Measurements from ENCODE around the gene LCAT.
"Not testable (repeated sequence)": the region's sequence is repeated elsewhere in the genome, so short reads cannot be mapped to it uniquely, and the experiment has no call there.

The LCAT gene

DNA sequence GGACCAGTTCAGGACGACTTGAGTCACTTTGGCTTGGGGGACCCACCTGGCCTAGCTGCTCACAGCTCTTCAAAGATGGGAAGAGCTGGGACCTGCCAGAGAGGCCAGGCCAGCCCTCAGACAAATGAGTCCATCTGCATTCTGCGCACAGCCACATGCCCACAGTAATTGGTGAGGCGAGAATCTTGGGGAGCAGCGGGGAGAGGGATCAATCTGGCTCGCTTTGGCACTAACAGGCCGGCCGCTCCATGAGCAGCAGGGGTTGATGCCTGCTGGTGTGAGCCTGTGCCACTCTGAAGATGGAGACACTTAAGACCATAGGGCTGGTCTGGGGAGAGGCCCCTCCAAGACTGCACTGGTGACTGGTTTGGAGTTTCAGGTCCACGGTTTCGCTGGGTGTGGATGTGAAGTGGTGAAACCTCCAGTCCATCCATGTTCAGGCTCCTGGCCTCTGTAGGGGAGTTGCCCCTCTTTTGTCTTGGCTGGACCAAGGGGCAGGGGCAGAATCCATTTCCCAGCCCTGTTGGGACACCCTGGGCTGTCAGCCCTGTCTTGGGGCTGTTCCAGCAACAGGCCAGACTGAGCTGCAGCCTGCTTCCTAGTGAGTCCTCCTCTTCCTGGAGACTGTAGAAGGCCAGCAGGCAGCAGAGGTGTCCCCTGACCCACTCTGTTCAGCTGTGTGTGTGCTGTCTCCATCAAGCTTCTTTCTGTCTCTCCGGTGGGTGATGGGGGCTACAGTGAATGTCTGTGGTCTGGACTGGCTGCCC, 19.6 kb downstream of the LCAT start:
- no peak overlapping the region for H3K27ac ChIP-seq (ENCODE audit: insufficient read depth, low read length, poor library complexity, severe bottlenecking)
- no peaks in the 10 kb centered on the region for H3K27me3 ChIP-seq (replicated peaks; ENCODE audit: control insufficient read depth, insufficient read depth, low read length, poor library complexity, severe bottlenecking)
- peaks cover 3% of the 10 kb centered on the region for H3K4me1 ChIP-seq (ENCODE audit: control insufficient read depth, insufficient read depth, low read length, poor library complexity, severe bottlenecking)
- no peak for DNase-seq
- H3K4me3 ChIP-seq (ENCODE audit: insufficient read depth, low read depth, low read length, poor library complexity, severe bottlenecking) = no peak overlapping the region
- peaks cover 13% of the 10 kb centered on the region for H3K36me3 ChIP-seq (ENCODE audit: control insufficient read depth, insufficient read depth, low read length)
- H3K9me3 ChIP-seq (ENCODE audit: control insufficient read depth, low read length) = no peaks in the 10 kb centered on the region

DNA sequence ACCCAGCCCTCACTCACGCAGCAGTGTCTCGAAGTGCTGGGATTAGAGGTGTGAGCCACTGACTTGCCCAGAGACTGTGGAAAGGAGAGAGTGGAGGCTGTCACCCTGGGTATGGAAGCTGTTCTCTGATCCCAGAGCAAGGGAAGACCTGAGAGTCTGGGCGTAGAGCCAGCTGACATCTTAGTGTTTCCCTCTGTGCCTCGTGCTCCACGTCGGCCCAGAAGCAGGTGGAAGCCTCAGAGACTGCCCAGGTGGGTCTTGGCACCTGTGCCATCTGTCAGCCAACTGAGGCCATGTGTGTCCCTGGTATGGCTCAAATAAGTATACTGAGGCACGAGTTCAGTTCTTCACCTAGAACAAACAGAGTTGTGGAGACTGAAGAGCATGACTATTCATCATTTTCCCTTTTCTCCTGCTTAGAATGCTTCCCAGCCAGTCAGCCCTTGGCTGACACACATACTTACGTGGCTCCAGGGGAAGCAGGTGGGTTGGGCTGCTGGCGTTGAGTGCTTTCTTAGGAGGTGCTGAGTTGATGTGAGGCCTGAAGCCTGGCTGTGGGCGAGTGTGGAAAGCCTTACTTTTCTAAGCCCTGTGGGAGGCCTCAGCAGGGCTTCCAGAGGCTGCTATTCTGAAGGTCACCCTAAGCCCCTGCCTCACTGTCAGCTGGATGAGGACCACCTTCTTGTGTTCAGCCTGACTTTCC, 20.4 kb downstream of the LCAT start:
- no peak overlapping the region for H3K4me3 ChIP-seq (ENCODE audit: insufficient read depth, low read depth, low read length, poor library complexity, severe bottlenecking)
- peaks cover 13% of the 10 kb centered on the region for H3K36me3 ChIP-seq (ENCODE audit: control insufficient read depth, insufficient read depth, low read length)
- no peaks in the 10 kb centered on the region for H3K27me3 ChIP-seq (replicated peaks; ENCODE audit: control insufficient read depth, insufficient read depth, low read length, poor library complexity, severe bottlenecking)
- H3K4me1 ChIP-seq (ENCODE audit: control insufficient read depth, insufficient read depth, low read length, poor library complexity, severe bottlenecking) = peaks cover 3% of the 10 kb centered on the region
- H3K27ac ChIP-seq (ENCODE audit: insufficient read depth, low read length, poor library complexity, severe bottlenecking) = no peak overlapping the region
- DNase-seq = no peak
- no peaks in the 10 kb centered on the region for H3K9me3 ChIP-seq (ENCODE audit: control insufficient read depth, low read length)

DNA sequence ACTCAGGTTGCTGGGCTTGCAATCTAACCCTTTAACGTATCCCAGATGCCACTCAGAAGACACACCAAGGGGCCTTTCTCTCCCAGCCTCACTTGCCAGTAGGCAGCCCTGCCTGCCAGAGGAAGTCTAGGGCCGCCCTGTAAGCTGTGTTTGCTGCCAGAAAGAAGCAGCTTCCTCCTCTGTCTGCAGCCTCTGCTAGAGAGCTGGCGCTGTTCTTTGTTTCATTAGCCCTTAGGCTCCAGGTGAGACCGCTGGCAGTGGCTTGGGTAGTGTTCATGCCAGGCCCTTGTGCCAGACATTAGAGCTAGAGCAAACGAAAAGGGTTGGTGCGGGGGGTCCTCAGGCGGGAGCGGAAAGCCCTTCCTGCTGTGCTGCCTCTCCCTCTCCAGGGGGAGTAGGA, 21.2 kb downstream of the LCAT start:
- Histone ChIP-seq H3K27ac (ENCODE audit: insufficient read depth, low read length, poor library complexity, severe bottlenecking) (no peak overlapping the region), H3K27me3 (replicated peaks; ENCODE audit: control insufficient read depth, insufficient read depth, low read length, poor library complexity, severe bottlenecking) (no peaks in the 10 kb centered on the region)

DNA sequence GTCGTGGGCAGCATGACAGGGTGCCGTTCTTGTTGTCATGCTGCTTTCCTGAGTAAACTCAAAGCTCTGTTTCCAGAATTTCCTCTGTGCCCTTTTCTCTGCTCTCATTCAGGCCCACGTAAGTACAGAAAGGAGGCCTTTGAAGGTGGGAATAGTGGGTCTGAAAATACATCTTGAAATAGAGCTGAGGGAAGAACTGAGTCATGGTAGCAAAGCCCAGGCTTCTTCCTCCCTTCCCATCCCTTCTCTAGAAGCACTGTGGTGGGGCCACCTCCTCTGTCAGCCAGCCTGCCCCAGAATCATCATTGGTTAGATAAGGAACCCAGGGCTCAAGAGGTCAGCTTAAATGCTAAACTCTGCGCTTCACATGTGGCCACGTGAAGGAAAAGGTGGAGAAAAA, 21.7 kb downstream of the LCAT start:
- Histone ChIP-seq H3K27ac (ENCODE audit: insufficient read depth, low read length, poor library complexity, severe bottlenecking) (no peak overlapping the region), H3K9me3 (ENCODE audit: control insufficient read depth, low read length) (no peaks in the 10 kb centered on the region), H3K27me3 (replicated peaks; ENCODE audit: control insufficient read depth, insufficient read depth, low read length, poor library complexity, severe bottlenecking) (no peaks in the 10 kb centered on the region), H3K4me3 (ENCODE audit: insufficient read depth, low read depth, low read length, poor library complexity, severe bottlenecking) (no peak overlapping the region), H3K36me3 (ENCODE audit: control insufficient read depth, insufficient read depth, low read length) (peaks cover 3% of the 10 kb centered on the region), H3K4me1 (ENCODE audit: control insufficient read depth, insufficient read depth, low read length, poor library complexity, severe bottlenecking) (no peaks in the 10 kb centered on the region)
- no peak for DNase-seq

More for the DNA sequence above, 21.2 kb downstream of the LCAT start:
- Histone ChIP-seq H3K36me3 (ENCODE audit: control insufficient read depth, insufficient read depth, low read length) (peaks cover 8% of the 10 kb centered on the region), H3K9me3 (ENCODE audit: control insufficient read depth, low read length) (no peaks in the 10 kb centered on the region), H3K4me3 (ENCODE audit: insufficient read depth, low read depth, low read length, poor library complexity, severe bottlenecking) (no peak overlapping the region), H3K4me1 (ENCODE audit: control insufficient read depth, insufficient read depth, low read length, poor library complexity, severe bottlenecking) (no peaks in the 10 kb centered on the region)
- DNase-seq = no peak

- H3K4me1 ChIP-seq (ENCODE audit: control insufficient read depth, insufficient read depth, low read length, poor library complexity, severe bottlenecking) = no peaks in the 10 kb centered on the region
- no peaks in the 10 kb centered on the region for H3K9me3 ChIP-seq (ENCODE audit: control insufficient read depth, low read length)
- DNase-seq = no peak
- H3K4me3 ChIP-seq (ENCODE audit: insufficient read depth, low read depth, low read length, poor library complexity, severe bottlenecking) = no peak overlapping the region
- H3K27ac ChIP-seq (ENCODE audit: insufficient read depth, low read length, poor library complexity, severe bottlenecking) = no peak overlapping the region
- peaks cover 3% of the 10 kb centered on the region for H3K36me3 ChIP-seq (ENCODE audit: control insufficient read depth, insufficient read depth, low read length)
- H3K27me3 ChIP-seq (replicated peaks; ENCODE audit: control insufficient read depth, insufficient read depth, low read length, poor library complexity, severe bottlenecking) = no peaks in the 10 kb centered on the region
These were observed 24.2 kb downstream of the LCAT start for GRCh38 chr16:67919622-67920221.

DNA sequence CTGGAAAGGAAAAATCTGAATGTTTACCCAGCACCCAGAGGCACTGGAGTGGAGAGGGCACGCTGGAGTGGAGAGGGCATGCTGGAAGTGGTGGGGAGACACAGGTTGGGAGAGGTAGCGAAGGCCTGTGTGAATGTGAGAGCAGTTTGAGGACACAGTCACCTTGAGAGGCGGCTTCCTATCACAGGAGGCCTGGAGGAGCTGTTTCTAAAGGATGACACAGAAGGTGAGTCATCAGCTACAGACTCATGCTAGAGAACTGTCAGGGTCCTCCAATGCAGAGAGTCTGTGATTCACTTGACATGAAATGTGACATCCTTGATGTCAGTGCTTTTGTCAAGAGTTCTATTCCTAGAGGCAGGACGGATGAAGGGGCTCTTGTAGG, 26.1 kb downstream of the LCAT start:
- H3K4me3 ChIP-seq (ENCODE audit: insufficient read depth, low read depth, low read length, poor library complexity, severe bottlenecking) = no peak overlapping the region
- no peaks in the 10 kb centered on the region for H3K27me3 ChIP-seq (replicated peaks; ENCODE audit: control insufficient read depth, insufficient read depth, low read length, poor library complexity, severe bottlenecking)
- no peak overlapping the region for H3K27ac ChIP-seq (ENCODE audit: insufficient read depth, low read length, poor library complexity, severe bottlenecking)
- no peak for DNase-seq
- H3K4me1 ChIP-seq (ENCODE audit: control insufficient read depth, insufficient read depth, low read length, poor library complexity, severe bottlenecking) = no peaks in the 10 kb centered on the region
- H3K9me3 ChIP-seq (ENCODE audit: control insufficient read depth, low read length) = no peaks in the 10 kb centered on the region
- peaks cover 3% of the 10 kb centered on the region for H3K36me3 ChIP-seq (ENCODE audit: control insufficient read depth, insufficient read depth, low read length)

GRCh38 chr16:67917140-67917851, 26.6 kb downstream of the LCAT start:
- no peak overlapping the region for H3K27ac ChIP-seq (ENCODE audit: insufficient read depth, low read length, poor library complexity, severe bottlenecking)
- no peaks in the 10 kb centered on the region for H3K9me3 ChIP-seq (ENCODE audit: control insufficient read depth, low read length)
- H3K4me1 ChIP-seq (ENCODE audit: control insufficient read depth, insufficient read depth, low read length, poor library complexity, severe bottlenecking) = no peaks in the 10 kb centered on the region
- H3K4me3 ChIP-seq (ENCODE audit: insufficient read depth, low read depth, low read length, poor library complexity, severe bottlenecking) = no peak overlapping the region
- peaks cover 3% of the 10 kb centered on the region for H3K36me3 ChIP-seq (ENCODE audit: control insufficient read depth, insufficient read depth, low read length)
- DNase-seq = no peak
- H3K27me3 ChIP-seq (replicated peaks; ENCODE audit: control insufficient read depth, insufficient read depth, low read length, poor library complexity, severe bottlenecking) = no peaks in the 10 kb centered on the region

DNA sequence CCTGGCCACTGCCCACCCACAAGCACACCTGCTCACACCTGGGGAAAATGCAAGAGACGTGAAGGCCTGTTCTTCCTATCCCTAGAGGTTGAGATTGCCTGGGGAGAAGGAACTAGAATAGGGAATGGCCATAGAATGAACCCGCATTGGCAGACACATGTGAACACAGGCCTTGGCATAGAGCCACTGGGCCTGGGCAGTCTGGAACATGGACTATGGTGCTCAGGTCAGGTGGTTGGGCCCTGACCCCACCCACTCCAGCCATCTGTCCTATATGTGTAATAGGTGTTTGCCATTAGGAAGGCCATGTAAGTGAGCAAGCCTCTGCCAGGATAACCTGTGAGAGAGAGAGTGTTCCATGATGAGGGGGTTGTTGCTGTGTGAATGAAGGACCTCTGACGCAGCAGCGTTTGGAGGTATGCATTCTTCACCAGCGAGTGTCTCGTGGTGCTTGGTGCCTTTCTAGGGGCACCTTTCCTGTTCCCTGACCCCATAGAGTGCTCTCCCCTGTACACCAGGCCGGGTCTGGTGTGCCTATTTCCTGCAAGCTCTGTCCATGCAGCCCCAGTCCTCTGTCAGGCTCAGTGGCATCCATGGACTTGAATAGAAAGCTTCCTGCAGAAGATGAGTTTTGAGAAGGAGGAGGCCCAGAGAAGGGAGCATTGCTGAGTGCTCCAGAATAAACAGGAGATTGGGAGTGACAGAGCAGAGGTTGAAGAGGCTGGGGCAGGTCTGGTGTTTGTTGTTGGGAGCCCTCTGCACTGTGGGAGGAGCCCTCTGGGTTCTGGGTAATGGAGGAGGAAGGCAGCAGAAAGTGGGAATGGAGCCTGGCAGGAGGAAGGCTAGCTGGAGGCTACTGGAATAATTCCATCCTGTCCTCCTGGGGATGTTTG, 27.8 kb downstream of the LCAT start:
- DNase-seq = no peak
- H3K27ac ChIP-seq (ENCODE audit: insufficient read depth, low read length, poor library complexity, severe bottlenecking) = no peak overlapping the region
- peaks cover 3% of the 10 kb centered on the region for H3K36me3 ChIP-seq (ENCODE audit: control insufficient read depth, insufficient read depth, low read length)
- no peaks in the 10 kb centered on the region for H3K4me1 ChIP-seq (ENCODE audit: control insufficient read depth, insufficient read depth, low read length, poor library complexity, severe bottlenecking)
- no peaks in the 10 kb centered on the region for H3K27me3 ChIP-seq (replicated peaks; ENCODE audit: control insufficient read depth, insufficient read depth, low read length, poor library complexity, severe bottlenecking)
- no peaks in the 10 kb centered on the region for H3K9me3 ChIP-seq (ENCODE audit: control insufficient read depth, low read length)
- no peak overlapping the region for H3K4me3 ChIP-seq (ENCODE audit: insufficient read depth, low read depth, low read length, poor library complexity, severe bottlenecking)

DNA sequence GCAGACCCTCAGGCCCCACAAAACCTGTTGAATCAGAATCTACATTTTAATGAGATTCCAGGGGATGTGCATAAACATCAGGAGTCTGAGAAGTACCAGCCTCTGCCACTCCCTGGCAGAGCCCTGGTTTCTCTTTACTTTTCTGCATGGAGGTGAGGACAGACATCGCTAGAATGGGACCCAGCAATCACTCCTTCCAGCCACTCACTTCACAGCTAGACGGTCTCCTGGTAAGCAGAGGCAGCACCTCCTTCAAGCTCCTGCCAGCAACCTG, 28.5 kb downstream of the LCAT start:
- H3K9me3 ChIP-seq (ENCODE audit: control insufficient read depth, low read length); H3K36me3 ChIP-seq (ENCODE audit: control insufficient read depth, insufficient read depth, low read length); H3K4me3 ChIP-seq (ENCODE audit: insufficient read depth, low read depth, low read length, poor library complexity, severe bottlenecking); H3K27ac ChIP-seq (ENCODE audit: insufficient read depth, low read length, poor library complexity, severe bottlenecking); DNase-seq; H3K27me3 ChIP-seq (replicated peaks; ENCODE audit: control insufficient read depth, insufficient read depth, low read length, poor library complexity, severe bottlenecking); H3K4me1 ChIP-seq (ENCODE audit: control insufficient read depth, insufficient read depth, low read length, poor library complexity, severe bottlenecking): not testable (repeated sequence)
